ENCODE measurements around the gene RAB20.

- TF ChIP-seq POLR2AphosphoS5 (IDR thresholded peaks at IDR 0.05; ENCODE audit: borderline replicate concordance, low read depth, low read length): no peak
- no peak for TF ChIP-seq FOXP2 (optimal IDR thresholded peaks at IDR 0.05; ENCODE audit: control extremely low read depth, extremely low read length, insufficient read depth)
- no peak for TF ChIP-seq EZH2 (IDR thresholded peaks at IDR 0.05)
Measured at GRCh38 chr13:110571896-110572777, 10.6 kb upstream of the RAB20 start.
